ENCODE data around the gene PEAR1.

The PEAR1 gene

DNA sequence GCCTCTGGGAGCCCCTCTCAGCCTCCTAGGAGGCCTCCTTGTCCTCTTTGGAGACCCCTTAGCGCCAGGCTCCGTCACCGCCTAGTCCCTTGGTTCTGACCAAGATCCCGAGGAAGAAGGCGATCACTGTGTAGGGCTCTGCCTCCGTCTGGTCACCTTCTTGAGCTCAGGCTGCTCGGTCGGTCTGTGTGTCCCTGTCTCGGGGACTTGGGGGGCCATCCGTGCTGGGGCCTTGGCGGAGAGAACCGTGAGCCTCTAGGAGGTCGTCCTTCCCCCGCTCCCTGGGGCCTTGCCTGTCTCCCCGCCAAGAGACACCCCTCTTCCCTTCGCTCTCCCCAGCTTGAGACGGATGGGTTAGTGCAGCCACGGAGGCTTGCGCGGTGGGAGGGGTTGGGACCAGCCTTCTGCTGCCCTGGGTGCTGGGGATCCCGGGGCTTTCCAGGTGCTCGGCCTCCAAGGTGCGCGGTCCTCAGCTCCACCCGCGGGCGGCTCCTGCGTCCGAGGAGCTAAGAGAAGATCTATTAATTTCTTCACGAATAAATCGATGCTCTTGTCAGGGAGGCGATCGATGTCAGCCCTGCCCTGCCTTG is 33.9 kb upstream of the PEAR1 start:
- DNase-seq (ENCODE audit: low spot score) = no peak

DNA sequence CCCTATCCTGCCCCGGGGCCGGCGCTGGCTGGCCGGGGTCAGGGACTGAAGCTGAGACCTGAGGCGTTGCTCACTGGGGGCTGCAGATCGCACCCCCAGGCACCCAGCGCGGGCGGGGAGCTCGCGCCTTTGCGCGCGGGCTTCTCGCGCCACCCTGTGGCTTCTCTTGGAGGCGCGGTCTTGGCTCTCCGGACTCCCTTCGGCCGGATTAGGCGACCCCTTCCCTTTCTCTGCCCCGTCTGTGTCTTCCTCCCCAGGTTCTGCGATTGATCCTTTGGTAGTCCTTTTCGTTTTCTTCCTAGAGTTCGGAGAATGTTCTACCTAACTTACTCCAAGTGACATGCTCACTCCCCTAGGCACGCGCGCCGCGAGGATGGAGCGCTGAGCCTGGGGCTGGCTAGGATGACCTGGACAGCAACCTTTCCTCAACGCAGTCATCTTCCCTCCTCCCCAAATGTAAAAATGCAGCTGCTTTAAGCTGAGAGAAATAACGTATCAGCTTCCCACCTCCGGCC is 33.3 kb upstream of the PEAR1 start:
- peak; percentile 58 for DNase-seq (ENCODE audit: low spot score)

DNA sequence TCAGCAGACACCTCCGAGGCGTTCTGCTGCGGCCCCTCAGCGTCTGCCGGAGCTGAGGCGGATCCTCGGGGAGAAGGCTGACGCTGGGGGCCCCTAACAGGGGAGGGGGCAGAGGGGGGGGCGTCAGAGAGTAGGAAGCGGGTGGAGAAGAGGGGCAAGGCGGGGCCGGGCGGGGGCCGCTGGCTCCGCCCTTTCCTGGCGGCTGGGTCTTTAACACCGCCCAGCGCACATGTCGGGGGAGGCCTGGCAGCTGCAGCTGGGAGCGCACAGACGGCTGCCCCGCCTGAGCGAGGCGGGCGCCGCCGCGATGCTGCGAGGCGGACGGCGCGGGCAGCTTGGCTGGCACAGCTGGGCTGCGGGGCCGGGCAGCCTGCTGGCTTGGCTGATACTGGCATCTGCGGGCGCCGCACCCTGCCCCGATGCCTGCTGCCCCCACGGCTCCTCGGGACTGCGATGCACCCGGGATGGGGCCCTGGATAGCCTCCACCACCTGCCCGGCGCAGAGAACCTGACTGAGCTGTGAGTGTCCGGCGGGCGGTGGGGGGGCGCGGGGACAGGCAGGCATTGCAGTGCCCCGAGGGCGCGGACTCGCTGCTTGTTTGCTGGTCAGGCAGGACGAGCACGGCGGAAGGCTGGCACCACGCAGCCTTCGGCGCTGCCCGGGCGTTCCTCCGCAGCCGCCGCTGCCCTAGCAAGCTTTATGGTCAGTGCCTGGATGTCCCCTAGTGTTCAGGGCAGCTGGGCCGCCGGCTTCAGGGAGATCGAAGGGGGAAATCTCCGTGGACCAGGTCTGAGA is 32.7 kb upstream of the PEAR1 start, which contains the start of gene NTRK1:
TSS of gene NTRK1 (plus strand) at position 238 of the 796 bp plus-strand sequence. CDS start at position 308, 70 bp downstream.
- DNase-seq (ENCODE audit: low spot score) = peak; percentile 46

DNA sequence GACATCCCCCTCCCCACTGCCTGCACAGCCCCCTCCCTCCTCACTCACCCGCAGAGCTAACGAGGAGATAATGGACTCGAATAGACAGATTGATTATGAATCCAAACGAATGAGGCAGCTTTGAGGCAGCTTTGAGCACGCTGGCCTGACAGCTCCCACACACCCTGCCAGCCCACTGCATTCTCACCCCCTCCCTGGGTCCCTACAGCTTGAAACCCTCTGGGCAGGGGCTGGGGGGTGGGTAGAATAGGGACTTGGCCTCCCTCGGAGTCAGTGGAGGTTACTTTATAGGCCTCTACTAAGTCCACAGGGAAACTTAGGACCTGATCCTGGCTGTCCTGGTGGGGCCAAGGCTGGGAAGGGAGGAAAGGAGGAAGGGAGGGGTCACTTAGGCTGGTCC is 30.9 kb upstream of the PEAR1 start:
- no peak for DNase-seq (ENCODE audit: low spot score)

DNA sequence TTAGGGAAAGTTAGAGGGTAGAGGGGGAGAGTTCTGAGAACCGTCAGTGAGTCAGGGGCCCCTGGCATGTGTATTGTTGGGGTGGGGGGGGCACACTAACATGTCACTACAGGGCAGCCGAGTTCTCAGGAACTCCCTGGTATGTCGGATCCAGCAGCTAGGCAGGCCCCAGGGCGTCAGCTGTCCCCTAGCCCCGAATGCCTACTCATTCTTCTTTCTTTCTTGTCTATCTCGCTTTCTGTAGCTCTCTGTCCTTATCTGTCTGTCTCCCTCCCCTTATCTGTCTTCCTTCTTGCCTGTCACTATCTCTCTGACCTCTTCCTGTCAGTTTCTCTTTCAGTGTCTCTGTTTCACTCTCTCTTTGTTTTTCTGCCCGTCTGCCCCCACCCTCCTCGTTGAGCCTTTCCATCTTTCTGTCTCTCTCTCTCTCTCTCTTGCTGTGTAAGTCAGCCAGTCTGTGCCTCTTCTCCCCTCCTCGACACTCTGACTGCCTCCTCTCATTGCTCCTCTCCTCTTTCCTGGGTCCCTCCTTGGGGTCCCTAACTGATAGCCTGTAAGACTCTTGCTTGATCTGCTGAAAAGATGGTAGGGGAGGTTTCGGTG is 30.4 kb upstream of the PEAR1 start:
- DNase-seq (ENCODE audit: low spot score) = no peak

DNA sequence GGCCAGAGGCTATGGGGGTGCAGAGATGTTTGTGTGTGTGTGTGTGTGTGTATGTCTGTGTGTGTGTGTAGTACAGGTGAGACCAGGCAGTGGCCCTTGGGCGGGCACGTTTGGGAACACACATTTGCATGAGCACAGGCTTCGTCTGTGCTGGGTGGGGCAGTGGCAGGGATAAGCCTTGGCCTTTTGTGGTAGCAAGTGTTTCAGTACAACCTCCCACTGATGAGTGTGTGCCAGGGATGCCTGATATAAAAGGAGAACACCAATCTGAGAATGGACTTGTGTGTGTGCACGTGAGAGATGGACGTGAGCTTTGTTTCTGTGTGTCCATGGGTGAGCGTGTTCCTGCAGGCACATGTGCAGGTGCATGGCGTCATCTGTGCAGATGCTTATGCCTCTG is 29.9 kb upstream of the PEAR1 start:
- no peak for DNase-seq (ENCODE audit: low spot score)

DNA sequence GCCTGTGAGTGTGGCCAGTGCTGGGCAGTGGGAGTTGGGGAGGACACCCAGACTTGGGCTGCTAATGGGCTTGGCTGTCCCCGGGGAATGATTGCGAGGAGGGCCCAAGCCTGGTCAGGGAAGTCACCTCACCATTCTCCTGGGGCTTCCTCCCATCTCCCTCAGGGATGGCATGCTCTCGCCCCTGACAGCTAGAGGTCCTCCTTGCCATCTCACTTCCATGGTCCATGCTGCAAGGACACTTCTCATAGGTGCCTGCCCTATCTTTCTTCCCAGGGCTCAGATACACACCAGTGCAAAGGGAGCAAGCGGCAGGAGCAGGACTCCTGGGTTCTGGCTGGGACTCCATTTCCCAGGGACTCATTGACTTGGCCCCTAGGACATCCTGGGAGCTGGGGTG is 28.7 kb upstream of the PEAR1 start:
- no peak for DNase-seq (ENCODE audit: low spot score)

DNA sequence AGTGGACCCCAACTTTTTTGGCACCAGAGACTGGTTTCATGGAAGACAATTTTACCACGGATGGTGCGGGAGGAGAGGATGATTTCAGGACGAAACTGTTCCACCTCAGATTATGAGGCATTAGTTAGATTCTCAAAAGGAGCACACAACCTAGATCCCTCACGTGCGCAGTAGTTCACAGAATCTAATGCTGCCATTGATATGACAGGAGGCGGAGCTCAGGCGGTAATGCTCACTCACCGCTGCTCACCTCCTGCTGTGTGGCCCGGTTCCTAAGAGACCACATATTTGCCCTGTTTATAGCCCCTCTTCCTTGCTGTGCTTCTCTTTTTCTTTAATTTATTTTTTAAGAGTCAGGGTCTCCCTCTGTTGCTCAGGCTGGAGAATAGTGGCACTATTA is 28.3 kb upstream of the PEAR1 start:
- DNase-seq (ENCODE audit: low spot score) = no peak

DNA sequence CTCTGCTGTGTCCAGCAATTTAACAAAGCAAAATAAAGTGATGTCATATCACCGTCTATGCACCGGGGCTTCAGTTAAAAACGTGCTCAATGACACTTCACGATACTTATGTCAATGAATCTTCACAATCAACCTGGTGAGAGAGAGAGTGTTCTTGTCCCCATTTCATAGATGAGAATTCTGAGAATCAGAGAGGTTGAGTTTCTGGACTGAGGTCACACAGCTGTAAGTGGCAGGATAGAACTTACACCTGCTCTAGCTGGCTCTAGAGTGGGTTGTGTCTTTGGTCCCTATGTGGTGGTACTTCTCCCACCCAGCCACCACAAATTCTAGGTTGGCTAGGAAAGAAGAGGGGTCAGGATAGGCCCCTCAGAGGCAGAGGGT is 27.7 kb upstream of the PEAR1 start:
- no peak for DNase-seq (ENCODE audit: low spot score)

DNA sequence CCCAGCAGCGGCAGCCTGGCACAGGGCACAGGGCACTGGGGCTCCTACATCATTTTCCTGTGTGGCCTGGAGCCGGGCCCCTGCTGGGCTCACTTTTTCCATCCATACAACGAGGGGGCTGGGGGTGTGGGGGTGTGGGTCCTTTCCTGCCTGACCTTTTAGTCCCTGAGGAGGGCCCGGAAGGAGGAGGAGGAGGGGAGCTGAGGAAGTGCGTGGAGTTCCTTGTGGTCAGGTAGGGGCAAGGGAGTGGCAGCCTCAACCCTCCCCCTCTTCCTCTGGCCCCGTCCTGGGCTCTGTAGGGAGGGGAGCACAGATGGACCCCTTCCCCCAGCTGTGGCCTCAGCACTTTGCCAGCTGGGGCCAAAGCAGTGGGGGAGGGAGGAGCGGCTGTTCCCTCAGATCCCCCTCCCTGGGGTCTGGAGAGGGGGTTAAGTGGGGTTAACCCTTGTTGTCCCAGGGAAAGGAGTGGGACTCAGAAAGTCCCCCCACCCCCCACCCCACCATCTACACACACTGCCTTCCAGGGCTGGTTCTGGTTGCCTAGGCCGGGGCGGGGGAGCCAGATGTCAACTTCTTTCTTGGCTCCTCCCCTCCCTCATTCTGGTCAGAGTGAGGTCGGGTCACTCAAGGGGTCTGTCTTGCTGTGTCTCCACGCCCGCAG is 27.1 kb upstream of the PEAR1 start:
- DNase-seq (ENCODE audit: low spot score) = no peak

DNA sequence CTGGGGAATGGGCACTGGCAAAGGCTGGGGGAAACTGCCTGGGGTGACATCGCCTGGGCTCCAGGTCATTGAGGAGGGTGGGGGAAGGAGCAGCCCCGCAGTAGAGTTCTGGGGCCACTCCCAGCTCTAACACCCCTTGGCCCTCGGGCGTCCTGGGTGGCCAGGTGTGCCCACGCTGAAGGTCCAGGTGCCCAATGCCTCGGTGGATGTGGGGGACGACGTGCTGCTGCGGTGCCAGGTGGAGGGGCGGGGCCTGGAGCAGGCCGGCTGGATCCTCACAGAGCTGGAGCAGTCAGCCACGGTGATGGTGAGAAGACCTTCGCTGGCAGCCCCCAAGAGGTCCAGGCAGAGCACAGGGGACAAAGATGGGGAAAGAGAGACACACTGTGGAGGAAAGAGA is 25.2 kb upstream of the PEAR1 start:
- no peak for DNase-seq (ENCODE audit: low spot score)

DNA sequence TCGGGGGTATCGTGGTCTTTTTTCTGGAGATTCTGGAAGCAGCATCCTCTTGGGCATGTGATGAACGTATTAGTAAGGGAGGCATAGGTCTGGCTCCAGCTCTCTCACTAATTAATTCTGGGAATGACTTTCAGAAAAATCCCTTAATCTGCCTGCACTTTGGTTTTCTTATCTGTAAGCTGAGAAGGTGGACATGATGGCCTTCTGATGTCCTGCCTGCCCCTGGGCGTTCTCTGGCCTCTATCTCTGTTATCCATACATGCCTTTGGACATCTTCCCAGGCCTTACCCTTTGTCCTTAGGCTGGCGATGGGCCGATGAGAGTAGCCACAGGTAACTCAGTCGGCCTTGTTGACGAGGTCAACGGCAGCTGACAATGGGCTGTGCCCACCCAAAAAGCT is 24.1 kb upstream of the PEAR1 start:
- DNase-seq (ENCODE audit: low spot score) = no peak

DNA sequence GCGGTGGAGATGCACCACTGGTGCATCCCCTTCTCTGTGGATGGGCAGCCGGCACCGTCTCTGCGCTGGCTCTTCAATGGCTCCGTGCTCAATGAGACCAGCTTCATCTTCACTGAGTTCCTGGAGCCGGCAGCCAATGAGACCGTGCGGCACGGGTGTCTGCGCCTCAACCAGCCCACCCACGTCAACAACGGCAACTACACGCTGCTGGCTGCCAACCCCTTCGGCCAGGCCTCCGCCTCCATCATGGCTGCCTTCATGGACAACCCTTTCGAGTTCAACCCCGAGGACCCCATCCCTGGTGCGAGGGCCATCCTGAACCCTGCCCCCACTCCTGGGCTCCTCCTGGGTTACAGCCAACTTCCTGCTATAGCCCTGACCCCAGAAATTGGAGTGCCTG is 19.9 kb upstream of the PEAR1 start:
- no peak for DNase-seq (ENCODE audit: low spot score)

DNA sequence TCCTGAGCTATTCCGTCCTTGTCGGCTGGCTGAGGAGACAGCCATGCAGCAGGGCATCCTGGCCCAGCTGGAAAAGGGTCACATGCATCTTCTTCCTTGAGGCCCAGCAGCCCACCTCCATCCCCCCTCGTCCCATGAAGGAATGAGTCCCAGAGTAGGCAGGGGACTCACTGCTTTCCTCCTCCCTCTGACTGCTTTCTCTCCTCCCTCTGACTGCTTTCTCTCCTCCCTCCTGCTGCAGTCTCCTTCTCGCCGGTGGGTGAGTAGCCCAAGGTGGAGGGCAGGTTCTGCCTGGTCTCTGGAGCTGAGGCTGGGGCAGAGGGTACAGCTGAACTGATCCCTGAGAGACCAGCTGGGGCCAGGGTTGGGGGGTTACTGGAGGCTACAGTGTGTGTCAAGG is 19.4 kb upstream of the PEAR1 start:
- no peak for DNase-seq (ENCODE audit: low spot score)

DNA sequence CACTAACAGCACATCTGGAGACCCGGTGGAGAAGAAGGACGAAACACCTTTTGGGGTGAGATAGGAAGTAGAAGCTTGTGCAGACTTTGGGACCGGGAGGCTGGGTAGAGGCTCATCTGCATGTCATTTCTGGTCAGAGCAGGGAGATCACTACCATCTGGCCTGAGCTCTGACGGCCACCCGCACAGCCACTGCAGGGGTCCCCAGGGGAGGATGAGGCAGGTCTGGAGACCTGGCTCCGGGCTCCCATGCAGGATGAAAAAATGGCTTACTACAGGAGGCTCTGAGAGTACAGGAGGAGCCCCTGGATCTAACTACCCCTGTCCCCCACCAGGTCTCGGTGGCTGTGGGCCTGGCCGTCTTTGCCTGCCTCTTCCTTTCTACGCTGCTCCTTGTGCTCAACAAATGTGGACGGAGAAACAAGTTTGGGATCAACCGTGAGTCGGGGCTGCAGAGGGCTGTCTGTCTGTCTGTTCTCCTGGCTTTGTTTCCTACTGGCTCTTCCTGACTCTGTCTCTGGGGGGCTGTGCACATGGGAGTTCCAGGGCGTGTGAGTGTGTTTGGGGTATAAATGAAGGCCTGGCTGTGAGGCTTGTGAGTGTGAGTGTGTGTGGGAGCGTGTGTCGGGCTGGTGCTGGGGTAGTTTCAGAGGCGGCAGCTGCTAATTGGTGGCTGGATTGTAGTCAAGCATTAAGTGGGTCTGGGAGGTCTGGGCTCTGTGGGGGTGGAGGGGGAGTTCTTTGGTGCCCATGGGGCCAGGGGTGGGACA is 18.8 kb upstream of the PEAR1 start:
- no peak for DNase-seq (ENCODE audit: low spot score)

DNA sequence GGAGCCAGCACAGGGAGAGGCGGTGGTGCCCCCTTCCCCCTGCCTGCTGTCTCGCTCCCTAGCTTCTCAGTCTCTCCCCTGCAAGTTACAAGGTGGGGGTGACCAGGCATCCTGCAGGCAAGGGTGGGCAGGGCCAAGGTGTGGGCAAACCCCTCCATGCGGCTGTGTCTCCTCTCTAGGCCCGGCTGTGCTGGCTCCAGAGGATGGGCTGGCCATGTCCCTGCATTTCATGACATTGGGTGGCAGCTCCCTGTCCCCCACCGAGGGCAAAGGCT is 18.2 kb upstream of the PEAR1 start:
- no peak for DNase-seq (ENCODE audit: low spot score)

DNA sequence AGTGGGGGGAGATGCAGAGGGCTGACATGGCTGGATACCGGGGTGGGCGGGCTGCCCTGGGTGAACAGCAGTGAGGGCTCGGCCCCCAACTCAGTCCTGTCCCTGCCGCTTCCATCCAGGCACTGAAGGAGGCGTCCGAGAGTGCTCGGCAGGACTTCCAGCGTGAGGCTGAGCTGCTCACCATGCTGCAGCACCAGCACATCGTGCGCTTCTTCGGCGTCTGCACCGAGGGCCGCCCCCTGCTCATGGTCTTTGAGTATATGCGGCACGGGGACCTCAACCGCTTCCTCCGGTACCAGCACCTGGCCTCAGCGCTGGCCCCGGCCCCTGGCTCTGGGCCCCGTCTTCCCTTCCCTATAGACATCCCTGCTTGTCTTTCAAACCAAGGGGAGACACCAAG is 17.2 kb upstream of the PEAR1 start:
- no peak for DNase-seq (ENCODE audit: low spot score)

DNA sequence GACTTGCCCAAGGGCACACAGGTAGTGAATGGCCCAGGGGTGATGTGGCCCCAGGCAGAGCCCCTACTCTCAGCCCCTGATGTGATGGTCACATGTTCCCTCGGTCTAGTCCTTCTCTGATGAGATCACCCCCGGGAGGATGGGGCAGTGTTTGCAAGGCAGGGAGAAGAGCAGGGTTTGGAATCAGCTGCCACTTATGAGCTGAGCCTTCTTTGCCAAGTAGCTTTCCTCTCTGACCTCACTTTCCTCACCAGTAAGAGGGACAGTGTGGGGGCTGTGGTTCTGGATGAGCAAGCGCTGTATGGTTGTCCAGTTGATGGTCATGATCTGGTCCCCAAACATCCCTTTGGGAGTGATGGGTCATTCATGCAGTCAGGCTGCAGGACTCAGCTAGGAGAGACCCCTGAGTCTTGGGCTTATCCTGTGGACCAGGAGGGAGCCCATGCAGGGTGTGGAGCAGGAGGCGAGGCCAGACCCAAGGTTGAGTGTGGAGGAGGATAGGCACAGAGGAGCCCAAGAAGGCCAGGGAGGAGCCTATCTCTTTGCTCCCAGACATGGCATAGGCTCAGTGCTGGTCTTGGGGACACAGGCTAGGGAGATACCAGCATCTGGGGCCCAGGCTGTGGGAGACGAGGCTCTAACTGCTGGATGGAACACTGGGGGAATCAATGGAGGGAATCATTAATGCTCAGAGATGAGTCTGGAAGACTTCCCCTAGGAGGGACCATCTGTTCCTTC is 15.9 kb upstream of the PEAR1 start:
- no peak for DNase-seq (ENCODE audit: low spot score)

DNA sequence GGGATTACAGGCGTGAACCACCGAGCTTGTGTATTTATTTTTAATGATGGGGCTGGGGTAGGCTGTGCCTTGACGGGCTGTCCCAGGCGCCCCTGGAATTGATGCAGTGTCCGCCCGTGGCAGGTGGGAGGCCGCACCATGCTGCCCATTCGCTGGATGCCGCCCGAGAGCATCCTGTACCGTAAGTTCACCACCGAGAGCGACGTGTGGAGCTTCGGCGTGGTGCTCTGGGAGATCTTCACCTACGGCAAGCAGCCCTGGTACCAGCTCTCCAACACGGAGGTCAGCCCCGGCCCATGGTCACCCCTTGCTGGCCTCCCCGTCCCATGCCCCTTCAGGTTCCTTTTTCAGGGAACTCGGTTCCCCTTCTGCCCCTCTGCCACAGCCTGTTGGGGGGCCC is 13.6 kb upstream of the PEAR1 start:
- DNase-seq (ENCODE audit: low spot score) = no peak

DNA sequence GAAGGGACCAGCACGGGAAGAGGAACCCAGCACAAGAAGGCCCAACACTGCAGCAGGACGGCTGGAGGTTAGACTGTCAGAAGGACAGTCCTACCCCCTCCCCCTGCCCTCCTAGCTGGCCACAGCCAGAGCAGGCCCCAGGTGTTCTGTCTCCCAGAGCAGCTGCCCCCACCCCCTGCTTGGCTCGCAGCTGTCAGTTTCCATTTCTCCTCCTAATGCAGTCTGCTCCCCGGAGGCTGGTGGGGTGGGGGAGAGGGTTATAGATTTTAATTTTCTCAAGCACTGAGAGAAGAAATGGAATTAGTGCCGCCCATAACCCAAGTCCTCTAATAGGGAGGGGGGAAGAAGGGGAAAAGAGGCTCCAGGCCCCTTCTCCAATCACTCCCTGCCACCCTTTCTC is 13.0 kb upstream of the PEAR1 start:
- no peak for DNase-seq (ENCODE audit: low spot score)

DNA sequence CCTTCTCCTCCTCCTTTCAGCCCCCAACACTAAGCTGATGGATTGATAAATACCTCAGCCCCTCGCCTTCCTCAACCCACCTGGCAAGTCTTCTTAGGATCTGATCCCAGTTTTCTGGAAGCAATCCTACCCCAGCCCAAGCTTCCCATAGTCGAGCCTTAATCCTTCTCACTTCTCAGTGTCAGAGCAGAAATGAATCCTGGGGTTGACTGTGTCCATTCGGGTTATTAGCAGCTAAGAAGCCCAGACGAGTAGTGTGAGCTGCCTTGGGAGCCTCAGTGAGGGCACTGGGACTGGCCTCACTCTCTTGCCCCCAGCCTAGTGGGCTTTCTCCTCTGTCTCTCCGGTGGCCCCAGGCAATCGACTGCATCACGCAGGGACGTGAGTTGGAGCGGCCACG is 12.4 kb upstream of the PEAR1 start:
- DNase-seq (ENCODE audit: low spot score) = no peak

DNA sequence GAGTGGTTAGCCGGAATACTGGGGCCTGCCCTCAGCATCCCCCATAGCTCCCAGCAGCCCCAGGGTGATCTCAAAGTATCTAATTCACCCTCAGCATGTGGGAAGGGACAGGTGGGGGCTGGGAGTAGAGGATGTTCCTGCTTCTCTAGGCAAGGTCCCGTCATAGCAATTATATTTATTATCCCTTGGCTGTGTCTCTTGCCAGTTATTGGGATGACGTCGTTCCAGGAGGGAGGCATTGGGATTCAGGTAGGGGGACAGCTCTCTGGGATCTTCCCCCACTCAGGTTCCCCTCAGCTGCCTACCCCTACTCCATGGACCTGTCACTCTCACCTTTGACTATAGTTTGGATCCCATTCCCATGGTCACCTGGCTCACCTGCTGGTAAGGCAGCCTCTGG is 11.9 kb upstream of the PEAR1 start:
- DNase-seq (ENCODE audit: low spot score) = no peak
